H9 (cell line): ENCODE results near the gene FAM171A1. TPM values are rescaled to one million over a fixed set of nuclear protein-coding genes. Genes with fewer than 3 reads are reported as not detected.

ENCODE experiments used
- DNase-seq: peaks from one replicate; pipeline ENCODE4 v3.0.0-alpha.2; 2017
- H2AFZ ChIP-seq: one replicate; pipeline ENCODE4 v1.6.1; 2013; ENCODE audit warnings: mild to moderate bottlenecking, low read length, control low read depth, moderate library complexity
- H2AK5ac ChIP-seq: 2 replicates; pipeline ENCODE4 v1.6.1; 2013; ENCODE audit warnings: low read length, control low read depth, mixed read lengths; ENCODE audit not compliant: insufficient read length
- H2BK120ac ChIP-seq: one replicate; pipeline ENCODE4 v1.6.1; 2013; ENCODE audit warnings: low read depth, mild to moderate bottlenecking, low read length, control low read depth, inconsistent platforms; ENCODE audit not compliant: poor library complexity, severe bottlenecking
- H2BK12ac ChIP-seq: 2 replicates; pipeline ENCODE4 v1.6.1; 2013; ENCODE audit warnings: low read length, control low read depth, mixed read lengths, low read depth; ENCODE audit not compliant: insufficient read length
- H2BK15ac ChIP-seq: 2 replicates; pipeline ENCODE4 v1.6.1; 2013; ENCODE audit warnings: low read depth, low read length, control low read depth
- H2BK20ac ChIP-seq: one replicate; pipeline ENCODE4 v1.6.1; 2013; ENCODE audit warnings: low read depth, mild to moderate bottlenecking, low read length, control low read depth, inconsistent platforms; ENCODE audit not compliant: poor library complexity, severe bottlenecking
- H2BK5ac ChIP-seq: 2 replicates; pipeline ENCODE4 v1.6.1; 2013; ENCODE audit warnings: low read length, control low read depth, mixed read lengths; ENCODE audit not compliant: insufficient read length
- H3K14ac ChIP-seq: 2 replicates; pipeline ENCODE4 v1.6.1; 2013; ENCODE audit warnings: low read length, control low read depth; ENCODE audit not compliant: insufficient read depth
- H3K18ac ChIP-seq: 2 replicates; pipeline ENCODE4 v1.6.1; 2013; ENCODE audit warnings: low read depth, mild to moderate bottlenecking, mixed read lengths, low read length, control low read depth; ENCODE audit not compliant: insufficient read length
- H3K23ac ChIP-seq: 2 replicates; pipeline ENCODE4 v1.6.1; 2013; ENCODE audit warnings: low read length, control low read depth, mixed read lengths, low read depth; ENCODE audit not compliant: insufficient read length
- H3K23me2 ChIP-seq: 2 replicates; pipeline ENCODE4 v1.6.1; 2013; ENCODE audit warnings: low read depth, mild to moderate bottlenecking, mixed read lengths, low read length, control low read depth; ENCODE audit not compliant: insufficient read length, poor library complexity, severe bottlenecking
- H3K27ac ChIP-seq: 2 replicates; pipeline ENCODE4 v1.5.1; 2013; ENCODE audit warnings: low read length, control low read depth, mixed read lengths, low read depth; ENCODE audit not compliant: insufficient read length
- H3K27me3 ChIP-seq: 2 replicates; pipeline ENCODE4 v1.6.1; 2013; ENCODE audit warnings: low read length, control low read depth, inconsistent platforms; ENCODE audit not compliant: insufficient read depth
- H3K4ac ChIP-seq: 2 replicates; pipeline ENCODE4 v1.6.1; 2013; ENCODE audit warnings: low read depth, mild to moderate bottlenecking, control low read depth, inconsistent platforms, low read length, moderate library complexity
- H3K4me1 ChIP-seq: 2 replicates; pipeline ENCODE4 v1.6.1; 2013; ENCODE audit warnings: low read length, control low read depth, inconsistent platforms; ENCODE audit not compliant: insufficient read depth
- H3K4me2 ChIP-seq: 2 replicates; pipeline ENCODE4 v1.6.1; 2013; ENCODE audit warnings: low read length, control low read depth, mixed read lengths; ENCODE audit not compliant: insufficient read length, insufficient read depth
- H3K56ac ChIP-seq: 2 replicates; pipeline ENCODE4 v1.6.1; 2013; ENCODE audit warnings: low read depth, mild to moderate bottlenecking, mixed read lengths, low read length, control low read depth; ENCODE audit not compliant: insufficient read length
- H3K79me1 ChIP-seq: 2 replicates; pipeline ENCODE4 v1.6.1; 2013; ENCODE audit warnings: low read depth, mild to moderate bottlenecking, moderate library complexity, low read length, control low read depth, inconsistent platforms; ENCODE audit not compliant: insufficient read depth, poor library complexity, severe bottlenecking
- H3K79me2 ChIP-seq: 2 replicates; pipeline ENCODE4 v1.6.1; 2013; ENCODE audit warnings: low read length, control low read depth, inconsistent platforms; ENCODE audit not compliant: insufficient read depth
- H3K9ac ChIP-seq: 2 replicates; pipeline ENCODE4 v1.6.1; 2013; ENCODE audit warnings: low read length, control low read depth, mixed read lengths; ENCODE audit not compliant: insufficient read length; ENCODE audit errors: extremely low read depth
- H3K9me3 ChIP-seq: one replicate; pipeline ENCODE4 v1.6.1; 2013; ENCODE audit warnings: low read depth, low read length, inconsistent platforms; ENCODE audit not compliant: control insufficient read depth
- H3T11ph ChIP-seq: one replicate; pipeline ENCODE4 v1.6.1; 2013; ENCODE audit warnings: mild to moderate bottlenecking, low read length, control low read depth, inconsistent platforms
- H4K20me1 ChIP-seq: one replicate; pipeline ENCODE4 v1.6.1; 2013; ENCODE audit not compliant: control insufficient read depth, insufficient read length, insufficient read depth
- H4K5ac ChIP-seq: 2 replicates; pipeline ENCODE4 v1.6.1; 2013; ENCODE audit warnings: low read depth, mild to moderate bottlenecking, mixed read lengths, low read length, control low read depth; ENCODE audit not compliant: insufficient read length
- H4K8ac ChIP-seq: replicated peaks from 2 replicates; pipeline ENCODE4 v1.6.1; 2013; ENCODE audit warnings: low read length, control low read depth, mixed read lengths, low read depth; ENCODE audit not compliant: insufficient read length
- H4K91ac ChIP-seq: 2 replicates; pipeline ENCODE4 v1.6.1; 2013; ENCODE audit warnings: low read depth, mild to moderate bottlenecking, moderate library complexity, mixed read lengths, low read length, control low read depth; ENCODE audit not compliant: insufficient read length
- H3K27ac Mint-ChIP-seq, 3 experiments: 2 replicates in 2 of 3; 3 replicates in 1 of 3; pipeline ENCODE4 v1.8.0; 2020 to 2021; ENCODE audit warnings: mixed read lengths in 3 of 3, mild to moderate bottlenecking in 1 of 3, moderate library complexity in 1 of 3
- H3K27me3 Mint-ChIP-seq: 2 replicates; pipeline ENCODE4 v1.8.0; 2021; ENCODE audit warnings: low read depth, mild to moderate bottlenecking, moderate library complexity, mixed read lengths
- H3K36me3 Mint-ChIP-seq, 3 experiments: 2 replicates in 2 of 3; 3 replicates in 1 of 3; pipeline ENCODE4 v1.8.0; 2020 to 2021; ENCODE audit warnings: low read depth in 3 of 3, mixed read lengths in 3 of 3; ENCODE audit not compliant: insufficient read depth in 1 of 3
- H3K4me1 Mint-ChIP-seq, 2 experiments: 2 replicates each; pipeline ENCODE4 v1.8.0; 2020; ENCODE audit warnings: mixed read lengths in 2 of 2
- H3K4me3 Mint-ChIP-seq, 2 experiments: 2 replicates in 1 of 2; 3 replicates in 1 of 2; pipeline ENCODE4 v1.8.0; 2020 to 2021; ENCODE audit warnings: mild to moderate bottlenecking in 2 of 2, mixed read lengths in 2 of 2, moderate library complexity in 1 of 2
- H3K9me3 Mint-ChIP-seq, 2 experiments: 2 replicates in 1 of 2; 3 replicates in 1 of 2; pipeline ENCODE4 v1.8.0; 2020; ENCODE audit warnings: mild to moderate bottlenecking in 2 of 2, mixed read lengths in 2 of 2, moderate library complexity in 1 of 2
- CTCF ChIP-seq: fragments of 200-600 bp; sonication (generic); conservative IDR thresholded peaks from 3 replicates; pipeline ENCODE4 v1.8.0; 2021; ENCODE audit warnings: antibody characterized with exemption, mild to moderate bottlenecking
- WGBS: extraction: QIAGEN DNeasy Blood & Tissue Kit; methylation state at CpG from one replicate; pipeline ENCODE4 v1.1.7; 2013; ENCODE audit warnings: missing lambda C conversion rate, low lambda C conversion rate, mixed read lengths; ENCODE audit not compliant: insufficient read length; ENCODE audit errors: extremely low coverage; 5-methylcytosine and 5-hydroxymethylcytosine counted together
- total RNA-seq: library from RNA; stranded (reverse); gene quantifications from 2 replicates; pipeline ENCODE4 v1.2.1, GENCODE V29; 2021

FAM171A1 gene
- total RNA-seq, 1 experiment from 2014 or later, result 37.4 TPM

GRCh38 chr10:15216700-15217099, 154.4 kb downstream of the FAM171A1 start:
- H2BK12ac ChIP-seq, result no peak overlapping the region
- H4K5ac ChIP-seq, result no peak overlapping the region
- no peak overlapping the region for H4K8ac ChIP-seq
- H2BK5ac ChIP-seq, result no peak overlapping the region
- H3K4me2 ChIP-seq, result no peak overlapping the region
- H3K79me2 ChIP-seq, result no peaks in the 10 kb centered on the region
- no peak overlapping the region for H3K14ac ChIP-seq
- no peak overlapping the region for H3K23ac ChIP-seq
- no peaks in the 10 kb centered on the region for H3K79me1 ChIP-seq
- H3K27me3 ChIP-seq, result no peaks in the 10 kb centered on the region
- Mint-ChIP-seq H3K36me3 (peaks cover 5 to 31% (median 25%) of the 10 kb centered on the region in 3 experiments; a peak in 6 of 7 replicates), H3K27ac (no peak overlapping the region), H3K27me3 (no peaks in the 10 kb centered on the region), H3K4me3 (no peak overlapping the region), H3K9me3 (no peaks in the 10 kb centered on the region), H3K4me1 (peaks cover 2 to 3% of the 10 kb centered on the region in 2 experiments; a peak in 1 of 4 replicates)
- no peak overlapping the region for H3K56ac ChIP-seq
- no peaks in the 10 kb centered on the region for H3K9me3 ChIP-seq
- DNase-seq, result no peak
- H3K4ac ChIP-seq, result no peak overlapping the region
- H4K20me1 ChIP-seq, result no peaks in the 10 kb centered on the region
- H3K27ac ChIP-seq, result no peak overlapping the region
- H2BK20ac ChIP-seq, result no peak overlapping the region
- H3K4me1 ChIP-seq, result no peaks in the 10 kb centered on the region
- no peaks in the 10 kb centered on the region for H3K23me2 ChIP-seq
- TF ChIP-seq CTCF, result no peak
- WGBS, result no CpG with 5 or more reads among the region's 6 CpGs
- no peak overlapping the region for H3K9ac ChIP-seq
- H3K18ac ChIP-seq, result no peak overlapping the region
- no peak overlapping the region for H2BK120ac ChIP-seq
- H3T11ph ChIP-seq, result no peak overlapping the region
- no peak overlapping the region for H4K91ac ChIP-seq
- no peak overlapping the region for H2BK15ac ChIP-seq
- no peak overlapping the region for H2AFZ ChIP-seq
- H2AK5ac ChIP-seq, result no peak overlapping the region
